ENCODE data around the gene TBL1X. TPM values are rescaled to one million over a fixed set of nuclear protein-coding genes. Genes with fewer than 3 reads are reported as not detected.

TBL1X gene
- total RNA-seq, 6 experiments from 2014 or later, result 18.0 to 40.7 (median 20.8) TPM

- peaks cover 0 to 9% (median 0%) of the 10 kb centered on the region in 4 donors for H3K4me1 ChIP-seq
- ATAC-seq (no peak), DNase-seq (no peak)
- H3K36me3 ChIP-seq, result no peaks in the 10 kb centered on the region
- intact Hi-C loops (cut with DNase I), result no loop called here
- TF ChIP-seq POLR2A (IDR thresholded peaks at IDR 0.05) (no peak), CTCF (IDR thresholded peaks at IDR 0.05) (no peak)
- 81% methylated on average over 11 of the region's 13 CpGs for WGBS (ENCODE audit: insufficient coverage, low coverage, low lambda C conversion rate, missing lambda C conversion rate)
- no peak overlapping the region for H3K27ac ChIP-seq
- H3K9me3 ChIP-seq, result no peaks in the 10 kb centered on the region
- H3K4me3 ChIP-seq, result no peak overlapping the region
- no peaks in the 10 kb centered on the region for H3K27me3 ChIP-seq
These were observed 77.4 kb downstream of the TBL1X start for GRCh38 chrX:9542106-9542760.

GRCh38 chrX:9542761-9543111, 77.9 kb downstream of the TBL1X start:
- no peak for TF ChIP-seq CTCF (IDR thresholded peaks at IDR 0.05)
- no peak overlapping the region for H3K27ac ChIP-seq
- H3K36me3 ChIP-seq, result no peaks in the 10 kb centered on the region
- DNase-seq (no peak), ATAC-seq (no peak)
- H3K4me1 ChIP-seq, result peaks cover 0 to 9% (median 0%) of the 10 kb centered on the region in 4 donors
- no peaks in the 10 kb centered on the region for H3K27me3 ChIP-seq
- intact Hi-C loops (cut with DNase I), result no loop called here
- H3K9me3 ChIP-seq, result no peaks in the 10 kb centered on the region
- WGBS (ENCODE audit: insufficient coverage, low coverage, low lambda C conversion rate, missing lambda C conversion rate), result 73% methylated on average over 8 of the region's 12 CpGs
- H3K4me3 ChIP-seq, result no peak overlapping the region

GRCh38 chrX:9555354-9555753, 90.5 kb downstream of the TBL1X start:
- H3K27ac ChIP-seq, result no peak overlapping the region
- no peak for TF ChIP-seq POLR2A (IDR thresholded peaks at IDR 0.05)
- TF ChIP-seq CTCF (IDR thresholded peaks at IDR 0.05), result no peak
- ATAC-seq (no peak), DNase-seq (no peak)
- H3K4me1 ChIP-seq, result peaks cover 0 to 18% (median 0%) of the 10 kb centered on the region in 4 donors
- WGBS (ENCODE audit: insufficient coverage, low coverage, low lambda C conversion rate, missing lambda C conversion rate), result no CpG with 5 or more reads among the region's 2 CpGs
- no peaks in the 10 kb centered on the region for H3K9me3 ChIP-seq
- no peaks in the 10 kb centered on the region for H3K36me3 ChIP-seq
- intact Hi-C loops (cut with DNase I), result no loop called here
- H3K27me3 ChIP-seq, result no peaks in the 10 kb centered on the region
- no peak overlapping the region for H3K4me3 ChIP-seq

GRCh38 chrX:9557091-9557490, 92.2 kb downstream of the TBL1X start:
- H3K27ac ChIP-seq, result peak overlapping the region in 1 of 3 donors; percentile 55
- ATAC-seq (peak in 3 of 4 donors; percentile 24 to 40 (median 31)), DNase-seq (no peak)
- H3K27me3 ChIP-seq, result no peaks in the 10 kb centered on the region
- peaks cover 0 to 18% (median 0%) of the 10 kb centered on the region in 4 donors for H3K4me1 ChIP-seq
- no peaks in the 10 kb centered on the region for H3K9me3 ChIP-seq
- WGBS (ENCODE audit: insufficient coverage, low coverage, low lambda C conversion rate, missing lambda C conversion rate), result 37% methylated on average over 11 of the region's 11 CpGs
- intact Hi-C loops (cut with DNase I), result no loop called here
- H3K36me3 ChIP-seq, result no peaks in the 10 kb centered on the region
- peak overlapping the region in 2 of 3 donors; percentile 17 to 37 for H3K4me3 ChIP-seq
- TF ChIP-seq POLR2A (IDR thresholded peaks at IDR 0.05) (no peak), CTCF (IDR thresholded peaks at IDR 0.05) (no peak)
